ENCODE results near the gene PTPRJ.

DNA sequence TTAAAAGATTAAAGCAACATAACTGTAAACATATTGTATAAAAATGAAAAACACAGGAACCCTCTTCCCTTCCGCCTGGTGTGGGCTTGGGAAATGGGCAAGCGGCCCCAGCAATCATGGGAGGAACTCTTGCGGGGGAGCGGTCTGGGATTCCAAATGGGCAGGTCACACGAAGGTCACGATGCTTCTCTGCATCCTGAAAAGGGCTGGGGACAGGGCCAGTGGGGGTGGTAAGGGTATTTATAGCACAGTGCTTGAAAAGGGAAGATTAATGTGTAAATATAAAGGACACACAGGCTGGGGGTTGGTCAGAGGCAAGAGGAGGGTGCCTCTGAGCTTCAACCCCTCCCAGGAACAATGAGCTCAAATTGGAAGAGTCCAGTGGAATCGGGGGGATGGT, 189.4 kb downstream of the PTPRJ start:
- TF ChIP-seq, protein P1, sequence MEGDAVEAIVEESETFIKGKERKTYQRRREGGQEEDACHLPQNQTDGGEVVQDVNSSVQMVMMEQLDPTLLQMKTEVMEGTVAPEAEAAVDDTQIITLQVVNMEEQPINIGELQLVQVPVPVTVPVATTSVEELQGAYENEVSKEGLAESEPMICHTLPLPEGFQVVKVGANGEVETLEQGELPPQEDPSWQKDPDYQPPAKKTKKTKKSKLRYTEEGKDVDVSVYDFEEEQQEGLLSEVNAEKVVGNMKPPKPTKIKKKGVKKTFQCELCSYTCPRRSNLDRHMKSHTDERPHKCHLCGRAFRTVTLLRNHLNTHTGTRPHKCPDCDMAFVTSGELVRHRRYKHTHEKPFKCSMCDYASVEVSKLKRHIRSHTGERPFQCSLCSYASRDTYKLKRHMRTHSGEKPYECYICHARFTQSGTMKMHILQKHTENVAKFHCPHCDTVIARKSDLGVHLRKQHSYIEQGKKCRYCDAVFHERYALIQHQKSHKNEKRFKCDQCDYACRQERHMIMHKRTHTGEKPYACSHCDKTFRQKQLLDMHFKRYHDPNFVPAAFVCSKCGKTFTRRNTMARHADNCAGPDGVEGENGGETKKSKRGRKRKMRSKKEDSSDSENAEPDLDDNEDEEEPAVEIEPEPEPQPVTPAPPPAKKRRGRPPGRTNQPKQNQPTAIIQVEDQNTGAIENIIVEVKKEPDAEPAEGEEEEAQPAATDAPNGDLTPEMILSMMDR (conservative IDR thresholded peaks at IDR 0.05; ENCODE audit: low read length): no peak
- no peak for TF ChIP-seq EZH2phosphoT487 (IDR thresholded peaks at IDR 0.05; ENCODE audit: borderline replicate concordance)

All from Loucy (cell line).